ENCODE data around the gene SMG1.

DNA sequence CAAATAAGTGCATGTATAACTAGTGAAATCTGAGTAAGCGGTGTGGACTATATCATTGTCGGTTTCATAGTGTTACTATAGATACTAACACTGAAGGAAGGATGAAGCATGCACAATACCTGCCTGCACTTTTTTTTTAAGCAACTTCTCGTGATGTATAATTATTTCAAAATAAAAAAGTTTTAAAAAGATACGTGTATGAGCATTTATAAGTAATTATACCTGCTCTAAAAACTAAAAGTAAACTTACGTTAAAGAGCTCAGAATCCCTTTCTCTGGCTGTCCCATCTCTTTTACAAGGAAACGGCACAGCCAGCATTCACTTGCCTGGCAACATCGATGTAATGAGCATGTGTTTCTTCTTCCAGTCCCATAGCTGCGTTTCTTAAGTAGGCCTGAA is 93.6 kb downstream of the SMG1 start:
- TF ChIP-seq, protein P1, sequence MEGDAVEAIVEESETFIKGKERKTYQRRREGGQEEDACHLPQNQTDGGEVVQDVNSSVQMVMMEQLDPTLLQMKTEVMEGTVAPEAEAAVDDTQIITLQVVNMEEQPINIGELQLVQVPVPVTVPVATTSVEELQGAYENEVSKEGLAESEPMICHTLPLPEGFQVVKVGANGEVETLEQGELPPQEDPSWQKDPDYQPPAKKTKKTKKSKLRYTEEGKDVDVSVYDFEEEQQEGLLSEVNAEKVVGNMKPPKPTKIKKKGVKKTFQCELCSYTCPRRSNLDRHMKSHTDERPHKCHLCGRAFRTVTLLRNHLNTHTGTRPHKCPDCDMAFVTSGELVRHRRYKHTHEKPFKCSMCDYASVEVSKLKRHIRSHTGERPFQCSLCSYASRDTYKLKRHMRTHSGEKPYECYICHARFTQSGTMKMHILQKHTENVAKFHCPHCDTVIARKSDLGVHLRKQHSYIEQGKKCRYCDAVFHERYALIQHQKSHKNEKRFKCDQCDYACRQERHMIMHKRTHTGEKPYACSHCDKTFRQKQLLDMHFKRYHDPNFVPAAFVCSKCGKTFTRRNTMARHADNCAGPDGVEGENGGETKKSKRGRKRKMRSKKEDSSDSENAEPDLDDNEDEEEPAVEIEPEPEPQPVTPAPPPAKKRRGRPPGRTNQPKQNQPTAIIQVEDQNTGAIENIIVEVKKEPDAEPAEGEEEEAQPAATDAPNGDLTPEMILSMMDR (IDR thresholded peaks at IDR 0.05; ENCODE audit: low read length), result no peak
- no peak for TF ChIP-seq EZH2 (optimal IDR thresholded peaks at IDR 0.05; ENCODE audit: low read depth, low read length)
- TF ChIP-seq EZH2phosphoT487 (IDR thresholded peaks at IDR 0.05; ENCODE audit: low read length), result no peak

Measured in MM.1S (cell line).